ENCODE results near the gene TLX2.
"Not testable (repeated sequence)": the region's sequence is repeated elsewhere in the genome, so short reads cannot be mapped to it uniquely, and the experiment has no call there.

The TLX2 gene

GRCh38 chr2:74553892-74554819 is 39.9 kb downstream of the TLX2 start, which contains the start of the genes DOK1 and LOXL3:
Gene DOK1, plus strand, starts transcription at chr2:74554720. Its CDS starts 35 bp downstream, at chr2:74554755.
Gene LOXL3, minus strand, starts transcription at chr2:74553942. Its CDS starts 1,308 bp downstream, at chr2:74552634.
- Histone ChIP-seq H3K4me1 (ENCODE audit: control insufficient read depth, insufficient read depth, low read length) (peaks cover 27% of the 10 kb centered on the region), H3K27ac (ENCODE audit: low read depth, low read length) (peak within 1 kb of the TSS; percentile 76; the same call in 1 of the 2 replicates), H3K9me3 (ENCODE audit: control insufficient read depth, insufficient read depth, low read depth, low read length) (no peaks in the 10 kb centered on the region), H3K27me3 (ENCODE audit: control insufficient read depth, insufficient read depth, low read length) (peaks cover 67% of the 10 kb centered on the region), H3K36me3 (ENCODE audit: control insufficient read depth, insufficient read depth, low read length) (peaks cover 5% of the 10 kb centered on the region; the same call in 1 of the 2 replicates), H3K9ac (ENCODE audit: low read length) (peak within 1 kb of the TSS; percentile 70), H3K4me3 (ENCODE audit: low read depth, low read length) (peak within 1 kb of the TSS; percentile 81)

GRCh38 chr2:74554820-74555531 is 40.7 kb downstream of the TLX2 start:
- Histone ChIP-seq H3K27me3 (ENCODE audit: control insufficient read depth, insufficient read depth, low read length) (peaks cover 66% of the 10 kb centered on the region), H3K36me3 (ENCODE audit: control insufficient read depth, insufficient read depth, low read length) (peaks cover 5% of the 10 kb centered on the region; the same call in 1 of the 2 replicates), H3K4me3 (ENCODE audit: low read depth, low read length) (peak overlapping the region; percentile 81), H3K9me3 (ENCODE audit: control insufficient read depth, insufficient read depth, low read depth, low read length) (no peaks in the 10 kb centered on the region), H3K4me1 (ENCODE audit: control insufficient read depth, insufficient read depth, low read length) (peaks cover 23% of the 10 kb centered on the region), H3K27ac (ENCODE audit: low read depth, low read length) (no peak overlapping the region), H3K9ac (ENCODE audit: low read length) (peak overlapping the region; percentile 70)

GRCh38 chr2:74555610-74556103 is 41.4 kb downstream of the TLX2 start:
- Histone ChIP-seq H3K9ac (ENCODE audit: low read length) (peak overlapping the region; percentile 70), H3K27ac (ENCODE audit: low read depth, low read length) (no peak overlapping the region), H3K4me3 (ENCODE audit: low read depth, low read length) (peak overlapping the region; percentile 81), H3K4me1 (ENCODE audit: control insufficient read depth, insufficient read depth, low read length) (peaks cover 26% of the 10 kb centered on the region), H3K27me3 (ENCODE audit: control insufficient read depth, insufficient read depth, low read length) (peaks cover 66% of the 10 kb centered on the region), H3K36me3 (ENCODE audit: control insufficient read depth, insufficient read depth, low read length) (peaks cover 5% of the 10 kb centered on the region; the same call in 1 of the 2 replicates), H3K9me3 (ENCODE audit: control insufficient read depth, insufficient read depth, low read depth, low read length) (no peaks in the 10 kb centered on the region)

- Histone ChIP-seq H3K9ac (ENCODE audit: low read length) (no peak overlapping the region), H3K9me3 (ENCODE audit: control insufficient read depth, insufficient read depth, low read depth, low read length) (no peaks in the 10 kb centered on the region), H3K4me3 (ENCODE audit: low read depth, low read length) (peak overlapping the region; percentile 81; the same call in 1 of the 2 replicates), H3K36me3 (ENCODE audit: control insufficient read depth, insufficient read depth, low read length) (peaks cover 5% of the 10 kb centered on the region; the same call in 1 of the 2 replicates), H3K4me1 (ENCODE audit: control insufficient read depth, insufficient read depth, low read length) (peaks cover 27% of the 10 kb centered on the region), H3K27ac (ENCODE audit: low read depth, low read length) (no peak overlapping the region), H3K27me3 (ENCODE audit: control insufficient read depth, insufficient read depth, low read length) (peaks cover 64% of the 10 kb centered on the region)
These were observed 41.9 kb downstream of the TLX2 start for GRCh38 chr2:74556159-74556558.

- Histone ChIP-seq H3K4me1 (ENCODE audit: control insufficient read depth, insufficient read depth, low read length) (peaks cover 27% of the 10 kb centered on the region), H3K27ac (ENCODE audit: low read depth, low read length) (no peak overlapping the region), H3K36me3 (ENCODE audit: control insufficient read depth, insufficient read depth, low read length) (peaks cover 5% of the 10 kb centered on the region; the same call in 1 of the 2 replicates), H3K9me3 (ENCODE audit: control insufficient read depth, insufficient read depth, low read depth, low read length) (no peaks in the 10 kb centered on the region), H3K27me3 (ENCODE audit: control insufficient read depth, insufficient read depth, low read length) (peaks cover 65% of the 10 kb centered on the region), H3K4me3 (ENCODE audit: low read depth, low read length) (no peak overlapping the region), H3K9ac (ENCODE audit: low read length) (no peak overlapping the region)
These were observed 42.7 kb downstream of the TLX2 start for GRCh38 chr2:74556831-74557370.

- Histone ChIP-seq H3K9me3 (ENCODE audit: control insufficient read depth, insufficient read depth, low read depth, low read length) (no peaks in the 10 kb centered on the region), H3K27ac (ENCODE audit: low read depth, low read length) (no peak overlapping the region), H3K4me3 (ENCODE audit: low read depth, low read length) (no peak overlapping the region), H3K4me1 (ENCODE audit: control insufficient read depth, insufficient read depth, low read length) (peaks cover 16% of the 10 kb centered on the region), H3K36me3 (ENCODE audit: control insufficient read depth, insufficient read depth, low read length) (peaks cover 5% of the 10 kb centered on the region; the same call in 1 of the 2 replicates), H3K27me3 (ENCODE audit: control insufficient read depth, insufficient read depth, low read length) (peaks cover 59% of the 10 kb centered on the region), H3K9ac (ENCODE audit: low read length) (no peak overlapping the region)
These were observed 44.3 kb downstream of the TLX2 start for GRCh38 chr2:74558284-74559230.

- no peak overlapping the region for H3K9ac ChIP-seq (ENCODE audit: low read length)
- H3K27ac ChIP-seq (ENCODE audit: low read depth, low read length), result no peak overlapping the region
- peaks cover 5% of the 10 kb centered on the region; the same call in 1 of the 2 replicates for H3K36me3 ChIP-seq (ENCODE audit: control insufficient read depth, insufficient read depth, low read length)
- H3K27me3 ChIP-seq (ENCODE audit: control insufficient read depth, insufficient read depth, low read length), result peaks cover 59% of the 10 kb centered on the region
- H3K4me3 ChIP-seq (ENCODE audit: low read depth, low read length), result no peak overlapping the region
- H3K9me3 ChIP-seq (ENCODE audit: control insufficient read depth, insufficient read depth, low read depth, low read length), result no peaks in the 10 kb centered on the region
- H3K4me1 ChIP-seq (ENCODE audit: control insufficient read depth, insufficient read depth, low read length), result peaks cover 14% of the 10 kb centered on the region
These were observed 45.7 kb downstream of the TLX2 start for GRCh38 chr2:74559912-74560311.

- H3K9me3 ChIP-seq (ENCODE audit: control insufficient read depth, insufficient read depth, low read depth, low read length), result no peaks in the 10 kb centered on the region
- no peak overlapping the region for H3K4me3 ChIP-seq (ENCODE audit: low read depth, low read length)
- peaks cover 52% of the 10 kb centered on the region for H3K27me3 ChIP-seq (ENCODE audit: control insufficient read depth, insufficient read depth, low read length)
- no peak overlapping the region for H3K9ac ChIP-seq (ENCODE audit: low read length)
- H3K36me3 ChIP-seq (ENCODE audit: control insufficient read depth, insufficient read depth, low read length), result peaks cover 5% of the 10 kb centered on the region; the same call in 1 of the 2 replicates
- no peak overlapping the region for H3K27ac ChIP-seq (ENCODE audit: low read depth, low read length)
- H3K4me1 ChIP-seq (ENCODE audit: control insufficient read depth, insufficient read depth, low read length), result peaks cover 14% of the 10 kb centered on the region
These were observed 46.3 kb downstream of the TLX2 start for GRCh38 chr2:74560591-74560990.

- not testable (repeated sequence) for H3K36me3 ChIP-seq (ENCODE audit: control insufficient read depth, insufficient read depth, low read length); H3K4me1 ChIP-seq (ENCODE audit: control insufficient read depth, insufficient read depth, low read length); H3K9me3 ChIP-seq (ENCODE audit: control insufficient read depth, insufficient read depth, low read depth, low read length); H3K4me3 ChIP-seq (ENCODE audit: low read depth, low read length); H3K27ac ChIP-seq (ENCODE audit: low read depth, low read length); H3K9ac ChIP-seq (ENCODE audit: low read length)
- peaks cover 50% of the 10 kb centered on the region for H3K27me3 ChIP-seq (ENCODE audit: control insufficient read depth, insufficient read depth, low read length)
These were observed 46.8 kb downstream of the TLX2 start for GRCh38 chr2:74561022-74561421.
